GM06990 (cell line): Measurements from ENCODE around the gene CFAP119.

Source experiments
- DNase-seq: peaks from one replicate; pipeline ENCODE4 v3.0.0-alpha.2; 2011; ENCODE audit not compliant: insufficient read length; ENCODE audit errors: extremely low read depth
- H3K27me3 ChIP-seq: replicated peaks from 2 replicates; pipeline ENCODE4 v1.6.0; 2011; ENCODE audit warnings: low read length; ENCODE audit not compliant: control insufficient read depth, insufficient read depth
- H3K36me3 ChIP-seq: 2 replicates; pipeline ENCODE4 v1.5.1; 2011; ENCODE audit warnings: low read length; ENCODE audit not compliant: control insufficient read depth, insufficient read depth
- H3K4me3 ChIP-seq: replicated peaks from 2 replicates; pipeline ENCODE4 v1.5.1; 2011; ENCODE audit warnings: low read depth, mild to moderate bottlenecking, control low read depth, low read length
- TF ChIP-seq, protein P1 (sequence below): IDR thresholded peaks from 2 replicates; pipeline ENCODE4 v1.5.1; 2011; ENCODE audit warnings: low read length, control low read depth, mild to moderate bottlenecking, inconsistent platforms; ENCODE audit not compliant: insufficient read depth, poor library complexity, severe bottlenecking

The CFAP119 gene

DNA sequence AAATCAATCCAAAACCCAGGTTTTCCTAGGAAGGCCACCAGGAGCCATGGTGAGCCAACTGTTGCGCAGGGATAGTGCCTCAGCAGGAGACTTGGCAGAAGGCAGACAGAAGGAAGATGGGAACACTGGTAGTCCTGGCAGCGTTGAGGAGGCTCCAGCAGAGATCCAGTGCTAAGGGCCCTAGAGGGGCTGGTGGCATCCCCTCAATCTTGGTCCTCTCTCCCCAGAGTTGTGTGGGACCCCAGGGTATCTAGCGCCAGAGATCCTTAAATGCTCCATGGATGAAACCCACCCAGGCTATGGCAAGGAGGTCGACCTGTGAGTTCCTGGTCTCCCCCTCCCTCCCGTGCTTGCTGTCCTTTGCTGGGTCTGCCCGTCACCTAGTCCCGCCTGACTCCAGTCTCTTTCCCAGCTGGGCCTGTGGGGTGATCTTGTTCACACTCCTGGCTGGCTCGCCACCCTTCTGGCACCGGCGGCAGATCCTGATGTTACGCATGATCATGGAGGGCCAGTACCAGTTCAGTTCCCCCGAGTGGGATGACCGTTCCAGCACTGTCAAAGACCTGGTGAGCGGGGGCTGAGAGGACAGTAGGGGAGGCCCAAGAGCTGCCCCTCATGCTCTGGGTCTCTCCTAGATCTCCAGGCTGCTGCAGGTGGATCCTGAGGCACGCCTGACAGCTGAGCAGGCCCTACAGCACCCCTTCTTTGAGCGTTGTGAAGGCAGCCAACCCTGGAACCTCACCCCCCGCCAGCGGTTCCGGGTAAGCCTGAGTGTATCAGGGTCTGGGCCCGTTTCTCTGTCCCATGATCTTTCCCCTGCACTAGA is 5.7 kb downstream of the CFAP119 start:
- Histone ChIP-seq H3K27me3 (no peaks in the 10 kb centered on the region), H3K36me3 (peaks cover 28% of the 10 kb centered on the region), H3K4me3 (no peak overlapping the region)
- DNase-seq = no peak
- TF ChIP-seq, protein P1, sequence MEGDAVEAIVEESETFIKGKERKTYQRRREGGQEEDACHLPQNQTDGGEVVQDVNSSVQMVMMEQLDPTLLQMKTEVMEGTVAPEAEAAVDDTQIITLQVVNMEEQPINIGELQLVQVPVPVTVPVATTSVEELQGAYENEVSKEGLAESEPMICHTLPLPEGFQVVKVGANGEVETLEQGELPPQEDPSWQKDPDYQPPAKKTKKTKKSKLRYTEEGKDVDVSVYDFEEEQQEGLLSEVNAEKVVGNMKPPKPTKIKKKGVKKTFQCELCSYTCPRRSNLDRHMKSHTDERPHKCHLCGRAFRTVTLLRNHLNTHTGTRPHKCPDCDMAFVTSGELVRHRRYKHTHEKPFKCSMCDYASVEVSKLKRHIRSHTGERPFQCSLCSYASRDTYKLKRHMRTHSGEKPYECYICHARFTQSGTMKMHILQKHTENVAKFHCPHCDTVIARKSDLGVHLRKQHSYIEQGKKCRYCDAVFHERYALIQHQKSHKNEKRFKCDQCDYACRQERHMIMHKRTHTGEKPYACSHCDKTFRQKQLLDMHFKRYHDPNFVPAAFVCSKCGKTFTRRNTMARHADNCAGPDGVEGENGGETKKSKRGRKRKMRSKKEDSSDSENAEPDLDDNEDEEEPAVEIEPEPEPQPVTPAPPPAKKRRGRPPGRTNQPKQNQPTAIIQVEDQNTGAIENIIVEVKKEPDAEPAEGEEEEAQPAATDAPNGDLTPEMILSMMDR = no peak

DNA sequence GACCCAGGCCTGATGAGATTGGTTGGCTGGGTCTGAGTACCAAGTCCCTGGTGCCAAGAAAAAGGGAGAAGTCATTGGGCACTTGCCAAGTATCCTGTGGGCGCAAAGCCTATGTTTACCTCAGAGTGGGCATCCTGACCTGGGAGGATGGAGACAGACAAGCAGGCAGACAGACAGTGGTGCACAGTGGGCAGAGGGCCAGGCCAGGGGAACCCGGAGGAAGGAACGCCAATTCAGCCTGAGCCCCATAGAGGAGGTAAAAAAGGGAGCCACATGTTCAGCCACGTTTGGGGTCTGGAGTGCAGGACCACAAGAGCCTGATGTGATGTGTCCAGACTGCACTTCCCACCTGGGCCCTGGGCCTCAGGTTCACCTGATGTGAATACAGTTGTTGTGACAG is 8.3 kb downstream of the CFAP119 start:
- TF ChIP-seq, protein P1 = no peak
- no peak for DNase-seq
- Histone ChIP-seq H3K27me3 (no peaks in the 10 kb centered on the region), H3K4me3 (no peak overlapping the region), H3K36me3 (peaks cover 32% of the 10 kb centered on the region)

DNA sequence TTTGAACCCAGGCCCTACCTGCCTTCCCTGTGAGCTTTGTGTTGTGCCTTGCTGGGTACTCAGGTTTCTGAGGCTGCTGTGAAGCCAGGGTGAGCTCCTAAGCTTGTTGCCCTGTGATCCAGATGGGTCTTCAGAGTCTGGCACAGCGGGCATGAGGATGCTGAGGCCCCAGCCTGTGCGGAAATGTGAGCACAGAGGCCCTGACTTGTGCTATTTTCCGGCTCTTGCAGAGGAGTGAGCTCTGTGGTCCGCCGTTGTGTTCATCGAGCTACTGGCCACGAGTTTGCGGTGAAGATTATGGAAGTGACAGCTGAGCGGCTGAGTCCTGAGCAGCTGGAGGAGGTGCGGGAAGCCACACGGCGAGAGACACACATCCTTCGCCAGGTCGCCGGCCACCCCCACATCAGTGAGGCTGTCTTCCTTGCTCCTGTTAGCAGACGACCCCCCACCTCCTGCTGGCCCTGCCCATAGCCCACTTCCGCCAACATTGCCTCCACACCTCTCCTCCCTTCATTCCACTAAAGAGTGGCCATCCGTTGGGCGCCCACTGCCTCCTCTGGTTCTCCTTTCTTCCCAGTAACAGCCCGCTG is 10.9 kb downstream of the CFAP119 start:
- no peak overlapping the region for H3K4me3 ChIP-seq
- TF ChIP-seq, protein P1 = no peak
- H3K36me3 ChIP-seq = peaks cover 19% of the 10 kb centered on the region
- DNase-seq = no peak
- H3K27me3 ChIP-seq = no peaks in the 10 kb centered on the region

DNA sequence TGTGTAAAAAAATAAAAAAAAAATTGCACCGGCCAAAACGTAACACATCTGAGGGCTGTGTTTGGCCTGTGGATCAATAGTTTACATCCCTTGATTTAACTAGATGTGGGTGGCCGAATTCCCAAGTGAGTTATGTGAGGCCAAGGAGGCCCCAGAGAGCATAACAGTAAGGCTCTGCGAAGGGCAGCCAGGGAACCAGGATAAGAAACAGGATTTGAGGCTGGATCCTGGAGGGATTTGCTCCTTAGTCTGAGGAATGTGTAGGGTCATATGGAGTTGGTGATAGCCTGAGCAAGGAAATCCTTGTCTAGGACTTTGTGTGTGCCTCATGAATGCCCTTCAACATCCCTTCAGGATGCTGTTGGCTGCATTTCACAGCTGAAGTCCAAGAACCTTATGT is 11.7 kb downstream of the CFAP119 start:
- H3K36me3 ChIP-seq = peaks cover 19% of the 10 kb centered on the region
- TF ChIP-seq, protein P1 = no peak
- no peaks in the 10 kb centered on the region for H3K27me3 ChIP-seq
- no peak for DNase-seq
- H3K4me3 ChIP-seq = no peak overlapping the region

DNA sequence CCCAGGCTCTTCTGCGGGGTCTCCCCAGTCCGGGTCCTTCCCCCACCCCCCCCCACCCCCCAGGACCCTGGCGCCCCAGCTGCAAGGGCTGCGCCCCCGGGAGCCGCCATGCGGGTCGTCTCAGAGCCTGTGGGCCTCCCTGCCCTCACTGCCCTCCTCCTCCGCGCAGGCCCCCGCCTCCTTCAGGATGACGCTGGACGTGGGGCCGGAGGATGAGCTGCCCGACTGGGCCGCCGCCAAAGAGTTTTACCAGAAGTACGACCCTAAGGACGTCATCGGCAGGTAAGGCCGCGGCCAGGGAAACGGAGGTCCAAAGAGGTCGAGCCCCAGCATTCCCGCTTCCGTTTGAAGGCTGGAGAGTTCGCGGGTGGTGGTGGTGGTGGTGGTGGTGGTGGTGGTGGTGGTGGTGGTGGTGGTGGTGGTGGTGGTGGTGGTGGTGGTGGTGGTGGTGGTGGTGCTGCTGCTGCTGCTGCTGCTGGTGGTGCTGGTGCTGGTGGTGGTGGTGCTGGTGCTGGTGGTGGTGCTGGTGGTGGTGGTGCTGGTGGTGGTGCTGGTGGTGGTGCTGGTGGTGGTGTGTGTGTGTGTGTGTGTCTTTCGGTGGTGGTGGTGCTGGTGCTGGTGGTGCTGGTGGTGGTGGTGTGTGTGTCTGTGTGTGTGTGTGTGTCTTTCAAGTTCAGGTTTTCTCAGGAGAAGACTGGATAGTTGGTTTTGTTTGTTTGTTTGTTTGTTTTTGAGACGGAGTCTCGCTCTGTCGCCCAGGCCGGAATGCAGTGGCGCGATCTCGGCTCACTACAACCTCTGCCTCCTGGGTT is 13.0 kb downstream of the CFAP119 start:
- H3K36me3 ChIP-seq = peaks cover 20% of the 10 kb centered on the region
- no peak for DNase-seq
- H3K27me3 ChIP-seq = no peaks in the 10 kb centered on the region
- H3K4me3 ChIP-seq = peak overlapping the region; percentile 98
- TF ChIP-seq, protein P1 = no peak
